Measurements from ENCODE around the gene LAMA2.
A peak's percentile ranks its signal among the peaks of the same experiment; 100 is the strongest.

LAMA2 gene

GRCh38 chr6:128882991-128883611 is at the start of gene LAMA2:
Gene LAMA2, plus strand, starts transcription at chr6:128883138. Its CDS starts 108 bp downstream, at chr6:128883246.
- DNase-seq, result peak; percentile 57 to 70

GRCh38 chr6:128836761-128837160 is 46.2 kb upstream of the LAMA2 start:
- DNase-seq, result no peak

GRCh38 chr6:128841518-128841917 is 41.4 kb upstream of the LAMA2 start:
- no peak for DNase-seq

- DNase-seq, result no peak
These were observed 38.3 kb upstream of the LAMA2 start for GRCh38 chr6:128844598-128844997.

- peak; percentile 51 to 78 for DNase-seq
These were observed 35.3 kb upstream of the LAMA2 start for GRCh38 chr6:128847431-128848210.

GRCh38 chr6:128848212-128848935 is 34.6 kb upstream of the LAMA2 start:
- DNase-seq, result peak; percentile 61 to 79

GRCh38 chr6:128855581-128856085 is 27.3 kb upstream of the LAMA2 start:
- peak in 1 of 2 experiments; percentile 77 for DNase-seq

- no peak for DNase-seq
These were observed 25.1 kb upstream of the LAMA2 start for GRCh38 chr6:128857806-128858205.

- no peak for DNase-seq
These were observed 22.2 kb upstream of the LAMA2 start for GRCh38 chr6:128860782-128861181.

- no peak for DNase-seq
These were observed 19.0 kb upstream of the LAMA2 start for GRCh38 chr6:128863983-128864382.

- peak; percentile 84 to 96 for DNase-seq
These were observed 12.2 kb upstream of the LAMA2 start for GRCh38 chr6:128870746-128871145.

GRCh38 chr6:128874863-128875262 is 8.1 kb upstream of the LAMA2 start:
- no peak for DNase-seq

- DNase-seq, result peak in 1 of 2 experiments; percentile 17
These were observed 378 bp upstream of the LAMA2 start for GRCh38 chr6:128882560-128882959.

- no peak for DNase-seq
These were observed 968 bp downstream of the LAMA2 start for GRCh38 chr6:128883906-128884305.

- DNase-seq, result no peak
These were observed 2.4 kb downstream of the LAMA2 start for GRCh38 chr6:128885381-128885780.

GRCh38 chr6:128886706-128887105 is 3.8 kb downstream of the LAMA2 start:
- DNase-seq, result no peak

GRCh38 chr6:128888444-128889175 is 5.7 kb downstream of the LAMA2 start:
- DNase-seq, result no peak

- peak; percentile 41 to 84 for DNase-seq
These were observed 6.9 kb downstream of the LAMA2 start for GRCh38 chr6:128889870-128890269.

- DNase-seq, result no peak
These were observed 9.1 kb downstream of the LAMA2 start for GRCh38 chr6:128892079-128892478.

- no peak for DNase-seq
These were observed 16.6 kb downstream of the LAMA2 start for GRCh38 chr6:128899341-128900050.

GRCh38 chr6:128903715-128904114 is 20.8 kb downstream of the LAMA2 start:
- DNase-seq, result no peak

GRCh38 chr6:128914051-128914450 is 31.1 kb downstream of the LAMA2 start:
- no peak for DNase-seq

Measured in NCI-H524 (cell line).